ENCODE measurements around the gene EDDM13. TPM values are rescaled to one million over a fixed set of nuclear protein-coding genes. Genes with fewer than 3 reads are reported as not detected.
"Not testable (repeated sequence)": the region's sequence is repeated elsewhere in the genome, so short reads cannot be mapped to it uniquely, and the experiment has no call there.

Gene EDDM13
- total RNA-seq, 1 donor from 2014 or later = 1.3 TPM

GRCh38 chr19:56324436-56324835 lies 51.9 kb downstream of the EDDM13 start:
- intact Hi-C loops (cut with DNase I) = no loop called here
- no peak for TF ChIP-seq CTCF (IDR thresholded peaks at IDR 0.05)
- ATAC-seq = no peak

DNA sequence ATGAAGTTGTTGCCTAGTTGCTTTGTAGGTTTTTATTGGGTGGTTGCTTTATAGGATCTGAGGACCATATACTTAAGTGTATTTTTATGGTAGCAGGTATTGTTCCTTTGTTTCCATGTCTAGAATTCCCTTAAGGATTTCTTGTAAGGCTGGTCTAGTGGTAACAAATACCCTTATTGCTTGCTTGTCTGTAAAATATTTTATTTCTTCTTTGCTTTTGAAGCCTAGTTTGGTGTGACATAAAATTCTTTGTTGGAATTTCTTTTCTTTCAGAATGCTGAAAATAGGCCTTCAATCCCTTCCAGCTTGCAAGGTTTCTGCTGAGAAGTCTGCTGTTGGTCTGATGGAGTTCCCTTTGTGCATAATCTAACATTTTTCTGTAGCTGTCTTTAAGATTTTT lies 60.1 kb downstream of the EDDM13 start:
- ATAC-seq (no peak), DNase-seq (no peak)
- Histone ChIP-seq H3K9me3 (no peaks in the 10 kb centered on the region), H3K4me1 (no peaks in the 10 kb centered on the region), H3K4me3 (no peak overlapping the region), H3K27me3 (ENCODE audit: low read depth) (no peaks in the 10 kb centered on the region), H3K36me3 (no peaks in the 10 kb centered on the region), H3K27ac (no peak overlapping the region)
- TF ChIP-seq CTCF (IDR thresholded peaks at IDR 0.05) = no peak
- intact Hi-C loops (cut with DNase I) = loop anchor here (10.0 kb wide), 1 partner anchor 78 kb away; no protein-coding TSS in a partner anchor

More at GRCh38 chr19:56324436-56324835, 51.9 kb downstream of the EDDM13 start:
- Histone ChIP-seq H3K9me3 (no peaks in the 10 kb centered on the region), H3K27ac (no peak overlapping the region), H3K4me3 (no peak overlapping the region), H3K36me3 (no peaks in the 10 kb centered on the region), H3K27me3 (ENCODE audit: low read depth) (no peaks in the 10 kb centered on the region), H3K4me1 (peaks cover 11% of the 10 kb centered on the region)
- no peak for DNase-seq

- no peaks in the 10 kb centered on the region for H3K36me3 ChIP-seq
- H3K4me1 ChIP-seq = no peaks in the 10 kb centered on the region
- no peak for DNase-seq
- no peak overlapping the region for H3K27ac ChIP-seq
- peak; percentile 76 for TF ChIP-seq CTCF (IDR thresholded peaks at IDR 0.05)
- intact Hi-C loops (cut with DNase I) = loop anchor here (10.0 kb wide), 1 partner anchor 79 kb away; no protein-coding TSS in a partner anchor
- H3K9me3 ChIP-seq = no peaks in the 10 kb centered on the region
- ATAC-seq = peak; percentile 65 to 66
- no peaks in the 10 kb centered on the region for H3K27me3 ChIP-seq (ENCODE audit: low read depth)
- H3K4me3 ChIP-seq = no peak overlapping the region
Measured at GRCh38 chr19:56333506-56333905, 61.0 kb downstream of the EDDM13 start.

DNA sequence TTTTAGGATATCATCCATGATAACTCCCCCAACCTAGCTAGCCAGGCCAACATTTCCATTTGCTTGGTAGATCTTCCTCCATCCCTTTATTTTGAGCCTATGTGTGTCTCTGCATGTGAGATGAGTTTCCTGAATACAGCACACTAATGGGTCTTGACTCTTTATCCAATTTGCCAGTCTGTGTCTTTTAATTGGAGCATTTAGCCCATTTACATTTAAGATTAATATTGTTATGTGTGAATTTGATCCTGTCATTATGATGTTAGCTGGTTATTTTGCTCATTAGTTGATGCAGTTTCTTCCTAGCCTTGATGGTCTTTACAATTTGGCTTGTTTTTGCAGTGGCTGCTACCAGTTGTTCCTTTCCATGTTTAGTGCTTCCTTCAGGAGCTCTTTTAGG lies 62.8 kb downstream of the EDDM13 start:
- not testable (repeated sequence) for H3K36me3 ChIP-seq; H3K4me3 ChIP-seq; H3K4me1 ChIP-seq; DNase-seq; ATAC-seq; H3K9me3 ChIP-seq; H3K27ac ChIP-seq; H3K27me3 ChIP-seq (ENCODE audit: low read depth)
- intact Hi-C loops (cut with DNase I) = loop anchor here (10.0 kb wide), 1 partner anchor 81 kb away; no protein-coding TSS in a partner anchor

GRCh38 chr19:56337077-56337476 lies 64.5 kb downstream of the EDDM13 start:
- DNase-seq; H3K36me3 ChIP-seq; H3K9me3 ChIP-seq; H3K4me3 ChIP-seq; H3K27me3 ChIP-seq (ENCODE audit: low read depth); H3K4me1 ChIP-seq; ATAC-seq; H3K27ac ChIP-seq: not testable (repeated sequence)
- intact Hi-C loops (cut with DNase I) = loop anchor here (10.0 kb wide), 1 partner anchor 82 kb away; no protein-coding TSS in a partner anchor

DNA sequence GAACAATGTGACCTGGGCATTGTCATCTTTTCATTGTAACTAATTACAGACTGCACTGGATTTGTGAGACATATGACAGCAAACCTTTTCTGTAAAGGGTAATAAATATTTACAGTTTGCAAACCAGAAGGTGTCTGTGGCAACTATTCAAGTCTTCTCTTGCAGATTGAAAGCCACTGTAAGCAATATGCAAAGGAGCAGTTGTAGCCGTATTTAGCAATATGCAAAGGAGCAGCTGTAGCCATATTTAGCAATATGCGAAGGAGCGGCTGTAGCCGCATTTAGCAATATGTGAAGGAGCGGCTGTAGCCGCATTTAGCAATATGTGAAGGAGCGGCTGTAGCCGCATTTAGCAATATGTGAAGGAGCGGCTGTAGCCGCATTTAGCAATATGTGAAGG lies 66.5 kb downstream of the EDDM13 start:
- H3K4me1 ChIP-seq; H3K36me3 ChIP-seq; H3K9me3 ChIP-seq; H3K27ac ChIP-seq; DNase-seq; ATAC-seq; H3K27me3 ChIP-seq (ENCODE audit: low read depth); H3K4me3 ChIP-seq: not testable (repeated sequence)
- intact Hi-C loops (cut with DNase I) = loop anchor here (10.0 kb wide), 1 partner anchor 84 kb away; no protein-coding TSS in a partner anchor

DNA sequence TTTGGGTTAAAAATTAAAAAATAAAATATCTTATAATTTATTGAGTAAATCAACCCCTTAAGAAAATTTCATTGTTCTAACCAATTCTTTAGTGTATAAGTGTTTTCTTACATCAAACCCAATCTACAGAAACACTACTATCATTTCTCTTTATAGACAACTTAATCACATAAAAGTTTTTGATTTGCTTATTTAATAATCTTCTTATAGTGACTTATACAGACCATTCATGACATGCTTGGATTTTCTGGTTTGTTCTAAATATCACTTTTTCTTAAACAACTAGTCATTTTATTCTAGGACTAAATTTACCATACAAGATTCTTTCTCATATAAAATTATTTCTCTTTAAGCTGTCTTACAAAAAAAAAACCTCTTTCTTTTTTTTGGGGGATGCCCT lies 69.4 kb downstream of the EDDM13 start:
- H3K4me1 ChIP-seq = no peaks in the 10 kb centered on the region
- no peaks in the 10 kb centered on the region for H3K36me3 ChIP-seq
- no peak overlapping the region for H3K27ac ChIP-seq
- no peaks in the 10 kb centered on the region for H3K9me3 ChIP-seq
- DNase-seq = no peak
- no peak for TF ChIP-seq CTCF (IDR thresholded peaks at IDR 0.05)
- H3K27me3 ChIP-seq (ENCODE audit: low read depth) = no peaks in the 10 kb centered on the region
- no peak for ATAC-seq
- intact Hi-C loops (cut with DNase I) = no loop called here
- no peak overlapping the region for H3K4me3 ChIP-seq

All from lower lobe of right lung (tissue), 2 donors.